ENCODE data around the gene DNTT. TPM values are rescaled to one million over a fixed set of nuclear protein-coding genes. Genes with fewer than 3 reads are reported as not detected.

The DNTT gene
- polyA plus RNA-seq, 1 donor from 2014 or later: not detected

Other genes starting within 250 kb of the DNTT start
- 51.0 and 56.7 TPM in 2 replicates for gene ZNF518A, start 174.1 kb upstream of the DNTT start, polyA plus RNA-seq
- gene BLNK, start 32.9 kb upstream of the DNTT start, polyA plus RNA-seq: not detected in 2 replicates
- gene OPALIN, start 54.6 kb downstream of the DNTT start, polyA plus RNA-seq: not detected in 2 replicates
- gene TLL2, start 209.5 kb downstream of the DNTT start, polyA plus RNA-seq: 0.11 and 0.30 TPM in 2 replicates